Tibial nerve (tissue), 4 donors: ENCODE measurements around the gene HOXC10. TPM values are rescaled to one million over a fixed set of nuclear protein-coding genes. Genes with fewer than 3 reads are reported as not detected.
A peak's percentile ranks its signal among the peaks of the same experiment; 100 is the strongest.

Source experiments
- DNase-seq, 2 donors: peaks; one replicate each; pipeline ENCODE4 v3.0.0-alpha.2; 2019; ENCODE audit warnings: low spot score in 2 of 2
- H3K27ac ChIP-seq, 4 donors: fragments of 200-600 bp; sonication (generic) in 3 of 4; one replicate each; pipeline ENCODE4 v1.5.1; 2017 to 2019; ENCODE audit warnings: mild to moderate bottlenecking in 1 of 4
- H3K27me3 ChIP-seq, 2 donors: fragments of 200-600 bp; sonication (generic) in 1 of 2; one replicate each; pipeline versions ENCODE4 v1.5.1 to v1.6.0; 2017 to 2019
- H3K36me3 ChIP-seq, 3 donors: fragments of 200-600 bp; sonication (generic); one replicate each; pipeline ENCODE4 v1.5.1; 2018 to 2019
- H3K4me1 ChIP-seq, 4 donors: fragments of 200-600 bp; sonication (generic) in 3 of 4; one replicate each; pipeline ENCODE4 v1.5.1; 2017 to 2019
- H3K4me3 ChIP-seq, 4 donors: fragments of 200-600 bp; sonication (generic) in 3 of 4; one replicate each; pipeline ENCODE4 v1.5.1; 2017 to 2019; ENCODE audit warnings: mild to moderate bottlenecking in 1 of 4, moderate library complexity in 1 of 4
- H3K9me3 ChIP-seq, 4 donors: fragments of 200-600 bp; sonication (generic) in 3 of 4; one replicate each; pipeline ENCODE4 v1.5.1; 2017 to 2019
- EP300 ChIP-seq, 2 donors: sonication (generic); formaldehyde crosslinking; IDR thresholded peaks; one replicate each; pipeline ENCODE4 v1.6.1; 2017; ENCODE audit warnings: antibody characterized with exemption in 2 of 2, mild to moderate bottlenecking in 1 of 2
- POLR2A ChIP-seq, 2 donors: fragments of 450-650 bp; IDR thresholded peaks; one replicate each; pipeline ENCODE4 v1.6.1; 2017; ENCODE audit warnings: antibody characterized with exemption in 2 of 2, mild to moderate bottlenecking in 2 of 2, moderate library complexity in 2 of 2
- WGBS, 2 donors: methylation state at CpG; one replicate each; pipeline ENCODE4 v1.1.5; 2018; 5-methylcytosine and 5-hydroxymethylcytosine counted together
- total RNA-seq, 4 donors: library from RNA; depleted of rRNA; stranded (reverse); fragments of >200 nt; gene quantifications; one replicate each; pipeline ENCODE4 v1.1.0, GENCODE V29; 2016
- TF ChIP-seq, protein P1 (sequence below), 5 experiments: fragments of 200-600 bp in 3 of 5; fragments of 450-650 bp in 2 of 5; sonication (generic) in 3 of 5; IDR thresholded peaks; one replicate each; pipeline ENCODE4 v1.5.1; 2016 to 2019; ENCODE audit warnings: antibody characterized with exemption in 5 of 5, mild to moderate bottlenecking in 3 of 5, moderate library complexity in 2 of 5

The HOXC10 gene
- total RNA-seq, 4 donors from 2014 or later, result 1.7 to 6.1 (median 2.5) TPM

DNA sequence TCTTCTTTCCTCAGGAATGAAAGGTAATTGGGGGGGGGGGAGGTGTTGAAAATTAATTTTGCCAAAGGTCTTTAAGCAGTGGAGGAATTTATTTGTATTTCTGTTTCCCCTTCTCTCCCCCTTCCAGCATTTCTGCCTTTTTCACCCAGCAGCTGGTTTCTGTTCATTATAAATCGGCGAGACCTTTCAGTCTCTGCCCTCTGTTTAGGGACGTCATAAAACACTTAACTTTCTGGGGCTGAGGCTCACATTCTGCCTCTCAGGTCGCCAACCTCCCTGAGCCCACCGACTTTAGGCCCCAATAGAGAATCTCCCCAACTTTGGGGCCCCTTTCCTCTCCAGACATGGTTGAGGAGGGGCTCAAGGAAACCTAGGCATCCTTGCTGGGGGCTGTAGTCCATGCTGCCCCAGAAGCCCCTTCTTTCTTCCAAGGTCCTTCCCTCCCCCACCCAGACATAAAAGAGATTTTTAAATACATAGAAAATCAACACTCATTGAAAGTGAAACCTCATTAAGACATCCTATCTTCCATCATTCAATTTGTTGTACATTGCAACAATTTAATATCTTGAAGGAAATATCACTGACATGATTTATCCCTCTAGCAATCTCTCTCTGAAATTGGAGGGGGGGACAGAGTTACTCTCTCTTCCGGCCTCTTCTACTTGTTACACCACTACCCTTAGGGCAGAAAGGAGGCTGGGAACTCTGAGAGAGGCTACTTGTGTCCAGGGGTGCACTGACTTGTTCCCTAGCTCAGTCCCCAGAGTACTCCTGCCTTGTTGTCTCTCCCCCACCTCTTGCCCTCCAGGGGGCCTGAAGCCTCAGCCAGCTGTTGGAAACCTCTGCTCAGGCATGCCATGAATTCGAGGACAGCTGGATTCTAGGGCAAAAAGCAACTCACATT, 40.8 kb downstream of the HOXC10 start:
- peaks cover 0 to 41% of the 10 kb centered on the region in 2 donors for H3K27me3 ChIP-seq
- peaks cover 0 to 100% (median 39%) of the 10 kb centered on the region in 4 donors for H3K4me1 ChIP-seq
- WGBS, 2 donors, result 20% methylated on average over 7 of the region's 7 CpGs
- no peak for DNase-seq
- peak overlapping the region in 2 of 4 donors; percentile 13 to 29 for H3K4me3 ChIP-seq
- no peaks in the 10 kb centered on the region for H3K9me3 ChIP-seq
- TF ChIP-seq EP300 (IDR thresholded peaks at IDR 0.05), result no peak
- TF ChIP-seq, protein P1, sequence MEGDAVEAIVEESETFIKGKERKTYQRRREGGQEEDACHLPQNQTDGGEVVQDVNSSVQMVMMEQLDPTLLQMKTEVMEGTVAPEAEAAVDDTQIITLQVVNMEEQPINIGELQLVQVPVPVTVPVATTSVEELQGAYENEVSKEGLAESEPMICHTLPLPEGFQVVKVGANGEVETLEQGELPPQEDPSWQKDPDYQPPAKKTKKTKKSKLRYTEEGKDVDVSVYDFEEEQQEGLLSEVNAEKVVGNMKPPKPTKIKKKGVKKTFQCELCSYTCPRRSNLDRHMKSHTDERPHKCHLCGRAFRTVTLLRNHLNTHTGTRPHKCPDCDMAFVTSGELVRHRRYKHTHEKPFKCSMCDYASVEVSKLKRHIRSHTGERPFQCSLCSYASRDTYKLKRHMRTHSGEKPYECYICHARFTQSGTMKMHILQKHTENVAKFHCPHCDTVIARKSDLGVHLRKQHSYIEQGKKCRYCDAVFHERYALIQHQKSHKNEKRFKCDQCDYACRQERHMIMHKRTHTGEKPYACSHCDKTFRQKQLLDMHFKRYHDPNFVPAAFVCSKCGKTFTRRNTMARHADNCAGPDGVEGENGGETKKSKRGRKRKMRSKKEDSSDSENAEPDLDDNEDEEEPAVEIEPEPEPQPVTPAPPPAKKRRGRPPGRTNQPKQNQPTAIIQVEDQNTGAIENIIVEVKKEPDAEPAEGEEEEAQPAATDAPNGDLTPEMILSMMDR (IDR thresholded peaks at IDR 0.05), result no peak
- TF ChIP-seq POLR2A (IDR thresholded peaks at IDR 0.05), result no peak
- H3K27ac ChIP-seq, result peak overlapping the region; percentile 59 to 99 (median 84)
- H3K36me3 ChIP-seq, result peaks cover 0 to 7% (median 0%) of the 10 kb centered on the region in 3 donors

DNA sequence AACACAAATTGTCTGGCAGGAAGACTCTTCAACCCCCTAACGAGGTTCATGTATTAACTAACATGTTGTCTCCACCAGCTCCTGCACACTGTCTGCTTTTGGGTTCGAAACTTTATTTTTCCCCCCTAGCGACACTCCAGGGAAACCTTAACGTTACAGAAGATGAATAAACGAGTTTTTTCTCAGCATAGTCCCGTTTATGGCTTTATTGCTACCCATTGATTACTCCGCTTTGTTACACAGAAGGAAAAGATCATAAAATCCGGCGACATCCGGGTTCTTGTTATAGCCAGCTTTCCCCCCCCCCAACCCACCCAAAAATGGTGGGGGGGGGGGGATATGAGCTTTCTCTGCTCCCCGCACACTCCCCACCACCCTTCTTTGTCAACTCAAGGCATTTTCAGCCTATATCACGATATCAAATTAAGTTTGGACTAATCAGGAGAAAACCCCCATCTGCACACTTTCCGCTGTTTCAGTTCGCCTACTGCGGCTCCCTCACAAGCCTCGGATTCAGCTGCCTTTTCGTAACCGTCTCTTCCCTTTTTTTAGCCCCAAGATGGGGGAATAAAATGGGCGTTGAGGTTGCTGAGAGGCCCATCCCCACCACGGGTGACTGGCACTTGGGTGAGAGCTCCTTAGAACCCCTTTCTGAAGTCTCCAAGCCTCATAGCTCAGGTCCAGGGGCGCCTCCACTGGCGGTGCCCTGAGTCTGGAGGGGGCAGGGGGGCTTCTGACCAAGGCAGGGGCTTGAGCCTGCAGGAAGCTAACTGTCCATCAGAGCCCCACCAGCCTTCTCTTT, 41.9 kb downstream of the HOXC10 start:
- no peak for DNase-seq
- Histone ChIP-seq H3K9me3 (no peaks in the 10 kb centered on the region), H3K36me3 (peaks cover 0 to 7% (median 0%) of the 10 kb centered on the region in 3 donors), H3K27ac (peak overlapping the region; percentile 59 to 99 (median 84)), H3K27me3 (peaks cover 0 to 45% of the 10 kb centered on the region in 2 donors), H3K4me1 (peaks cover 0 to 100% (median 35%) of the 10 kb centered on the region in 4 donors), H3K4me3 (peak overlapping the region in 1 of 4 donors; percentile 10)
- TF ChIP-seq EP300 (IDR thresholded peaks at IDR 0.05), result no peak
- TF ChIP-seq, protein P1 (IDR thresholded peaks at IDR 0.05), result no peak
- TF ChIP-seq POLR2A (IDR thresholded peaks at IDR 0.05), result no peak
- 28 to 34% methylated on average over 22 of the region's 22 CpGs for WGBS, 2 donors

DNA sequence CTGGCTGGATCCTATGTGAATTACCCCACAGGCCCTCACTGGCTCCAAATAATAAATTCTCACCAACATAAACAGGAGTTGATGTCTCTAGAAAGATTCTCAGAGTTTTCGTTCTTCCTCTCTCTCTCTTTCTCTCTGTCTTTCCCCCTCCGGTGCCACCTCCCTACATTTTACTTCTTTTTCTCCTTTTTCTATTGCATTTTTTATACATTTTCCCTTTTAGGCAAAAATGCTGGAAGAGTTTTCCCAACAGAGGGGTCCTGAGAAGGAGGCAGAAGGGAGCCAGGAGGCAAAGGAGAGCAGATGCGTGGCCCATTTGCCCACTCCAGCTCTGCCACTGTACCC, 42.5 kb downstream of the HOXC10 start:
- 52 to 59% methylated on average over 3 of the region's 3 CpGs for WGBS, 2 donors
- no peak for DNase-seq
- TF ChIP-seq POLR2A (IDR thresholded peaks at IDR 0.05) (no peak), EP300 (IDR thresholded peaks at IDR 0.05) (no peak)
- TF ChIP-seq, protein P1 (IDR thresholded peaks at IDR 0.05), result no peak
- H3K4me3 ChIP-seq, result no peak overlapping the region
- peaks cover 0 to 7% (median 0%) of the 10 kb centered on the region in 3 donors for H3K36me3 ChIP-seq
- peaks cover 0 to 50% of the 10 kb centered on the region in 2 donors for H3K27me3 ChIP-seq
- H3K9me3 ChIP-seq, result no peaks in the 10 kb centered on the region
- H3K27ac ChIP-seq, result peak overlapping the region; percentile 66 to 99 (median 84)
- H3K4me1 ChIP-seq, result peaks cover 0 to 100% (median 32%) of the 10 kb centered on the region in 4 donors

DNA sequence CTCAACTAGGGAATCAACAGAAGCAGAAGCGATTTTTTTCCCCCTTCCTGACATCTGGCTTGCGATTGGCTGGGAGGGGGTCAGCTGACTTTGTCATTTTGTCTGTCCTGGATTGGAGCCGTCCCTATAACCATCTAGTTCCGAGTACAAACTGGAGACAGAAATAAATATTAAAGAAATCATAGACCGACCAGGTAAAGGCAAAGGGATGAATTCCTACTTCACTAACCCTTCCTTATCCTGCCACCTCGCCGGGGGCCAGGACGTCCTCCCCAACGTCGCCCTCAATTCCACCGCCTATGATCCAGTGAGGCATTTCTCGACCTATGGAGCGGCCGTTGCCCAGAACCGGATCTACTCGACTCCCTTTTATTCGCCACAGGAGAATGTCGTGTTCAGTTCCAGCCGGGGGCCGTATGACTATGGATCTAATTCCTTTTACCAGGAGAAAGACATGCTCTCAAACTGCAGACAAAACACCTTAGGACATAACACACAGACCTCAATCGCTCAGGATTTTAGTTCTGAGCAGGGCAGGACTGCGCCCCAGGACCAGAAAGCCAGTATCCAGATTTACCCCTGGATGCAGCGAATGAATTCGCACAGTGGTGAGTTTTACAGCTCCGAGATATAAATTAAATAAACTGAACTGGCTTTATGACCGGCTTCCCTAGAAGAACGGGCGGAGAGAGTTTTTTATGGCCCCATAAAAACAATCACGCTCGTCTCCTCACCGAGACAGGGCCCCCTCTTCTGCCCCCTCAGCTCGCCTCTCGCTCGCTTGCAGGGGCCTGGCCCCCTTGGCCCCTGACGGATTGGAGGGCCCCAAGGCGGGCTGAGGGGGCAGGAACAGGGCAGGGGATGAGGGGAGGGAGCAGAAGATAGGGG, 43.6 kb downstream of the HOXC10 start, which contains the start of gene HOXC6:
Gene HOXC6, plus strand, starts transcription at position 127 of the 888 bp plus-strand sequence. Its CDS starts 82 bp downstream, at position 209.
- TF ChIP-seq POLR2A (IDR thresholded peaks at IDR 0.05), result peak in 1 of 2 donors; percentile 20
- TF ChIP-seq EP300 (IDR thresholded peaks at IDR 0.05), result peak in 1 of 2 donors; percentile 12
- TF ChIP-seq, protein P1 (IDR thresholded peaks at IDR 0.05), result no peak
- WGBS, 2 donors, result 26 to 27% methylated on average over 36 of the region's 36 CpGs
- peak within 1 kb of the TSS; percentile 3 to 40 (median 26) for H3K4me3 ChIP-seq
- H3K27ac ChIP-seq, result peak within 1 kb of the TSS; percentile 66 to 99 (median 84)
- H3K9me3 ChIP-seq, result no peaks in the 10 kb centered on the region
- DNase-seq, result no peak
- H3K36me3 ChIP-seq, result peaks cover 0 to 7% (median 0%) of the 10 kb centered on the region in 3 donors
- H3K27me3 ChIP-seq, result peaks cover 0 to 62% of the 10 kb centered on the region in 2 donors
- H3K4me1 ChIP-seq, result peaks cover 0 to 99% (median 30%) of the 10 kb centered on the region in 4 donors
